Measurements from ENCODE around the gene CHAD.

CHAD gene

GRCh38 chr17:50423553-50424159 is 45.0 kb downstream of the CHAD start (continued):
- TF ChIP-seq ZNF600 (tag by site-specific recombination; IDR thresholded peaks at IDR 0.05) (0 out of 2 replicates have a peak, but pooled peaks have one; percentile 13), ZNF133 (tag by site-specific recombination; IDR thresholded peaks at IDR 0.05) (no peak), ZNF184 (tag by site-specific recombination; IDR thresholded peaks at IDR 0.05) (no peak), ZNF530 (tag by site-specific recombination; IDR thresholded peaks at IDR 0.05; ENCODE audit: low read depth) (no peak), ZBTB11 (tag by site-specific recombination; conservative IDR thresholded peaks at IDR 0.05; ENCODE audit: low read depth) (no peak), SCRT1 (tag by site-specific recombination; IDR thresholded peaks at IDR 0.05; ENCODE audit: borderline replicate concordance) (no peak), ZNF48 (tag by site-specific recombination; IDR thresholded peaks at IDR 0.05) (no peak), ZNF621 (tag by site-specific recombination; IDR thresholded peaks at IDR 0.05) (no peak), KLF1 (tag by site-specific recombination; IDR thresholded peaks at IDR 0.05) (no peak), REPIN1 (tag by site-specific recombination; IDR thresholded peaks at IDR 0.05; ENCODE audit: low read depth) (no peak), KLF17 (tag by site-specific recombination; IDR thresholded peaks at IDR 0.05) (no peak), ZXDB (tag by site-specific recombination; IDR thresholded peaks at IDR 0.05) (no peak), ZNF292 (tag by site-specific recombination; IDR thresholded peaks at IDR 0.05; ENCODE audit: borderline replicate concordance, low read depth) (no peak), GLIS1 (tag by site-specific recombination; IDR thresholded peaks at IDR 0.05) (peak; percentile 62; the same call in 1 of the 2 replicates), ZNF776 (tag by site-specific recombination; IDR thresholded peaks at IDR 0.05; ENCODE audit: borderline replicate concordance) (no peak), ZNF843 (tag by site-specific recombination; IDR thresholded peaks at IDR 0.05) (no peak), ZBTB20 (tag by site-specific recombination; IDR thresholded peaks at IDR 0.05) (no peak), ZNF558 (tag by site-specific recombination; IDR thresholded peaks at IDR 0.05) (no peak), GFI1B (tag by site-specific recombination; IDR thresholded peaks at IDR 0.05) (no peak), IKZF3 (tag by site-specific recombination; IDR thresholded peaks at IDR 0.05) (0 out of 2 replicates have a peak, but pooled peaks have one; percentile 30), ZNF404 (tag by site-specific recombination; IDR thresholded peaks at IDR 0.05) (no peak), ZBTB44 (tag by site-specific recombination; IDR thresholded peaks at IDR 0.05) (no peak), MEIS1 (CRISPR knock-in tag; IDR thresholded peaks at IDR 0.05; ENCODE audit: borderline replicate concordance) (no peak), ZNF596 (tag by site-specific recombination; IDR thresholded peaks at IDR 0.05) (no peak), SP2 (tag by site-specific recombination; IDR thresholded peaks at IDR 0.05) (peak; percentile 68), ZSCAN23 (tag by site-specific recombination; IDR thresholded peaks at IDR 0.05) (no peak), ZNF211 (tag by site-specific recombination; IDR thresholded peaks at IDR 0.05; ENCODE audit: low read depth) (no peak), KLF8 (tag by site-specific recombination; IDR thresholded peaks at IDR 0.05) (no peak), ZNF785 (tag by site-specific recombination; IDR thresholded peaks at IDR 0.05) (no peak), ZNF561 (tag by site-specific recombination; IDR thresholded peaks at IDR 0.05; ENCODE audit: borderline replicate concordance) (no peak), ZNF426 (tag by site-specific recombination; IDR thresholded peaks at IDR 0.05) (no peak), SCRT2 (tag by site-specific recombination; IDR thresholded peaks at IDR 0.05) (no peak), BCL11B (tag by site-specific recombination; IDR thresholded peaks at IDR 0.05; ENCODE audit: low read depth) (no peak), ZNF391 (tag by site-specific recombination; IDR thresholded peaks at IDR 0.05; ENCODE audit: borderline replicate concordance, low read depth) (no peak)
- TF ChIP-seq, protein P1, sequence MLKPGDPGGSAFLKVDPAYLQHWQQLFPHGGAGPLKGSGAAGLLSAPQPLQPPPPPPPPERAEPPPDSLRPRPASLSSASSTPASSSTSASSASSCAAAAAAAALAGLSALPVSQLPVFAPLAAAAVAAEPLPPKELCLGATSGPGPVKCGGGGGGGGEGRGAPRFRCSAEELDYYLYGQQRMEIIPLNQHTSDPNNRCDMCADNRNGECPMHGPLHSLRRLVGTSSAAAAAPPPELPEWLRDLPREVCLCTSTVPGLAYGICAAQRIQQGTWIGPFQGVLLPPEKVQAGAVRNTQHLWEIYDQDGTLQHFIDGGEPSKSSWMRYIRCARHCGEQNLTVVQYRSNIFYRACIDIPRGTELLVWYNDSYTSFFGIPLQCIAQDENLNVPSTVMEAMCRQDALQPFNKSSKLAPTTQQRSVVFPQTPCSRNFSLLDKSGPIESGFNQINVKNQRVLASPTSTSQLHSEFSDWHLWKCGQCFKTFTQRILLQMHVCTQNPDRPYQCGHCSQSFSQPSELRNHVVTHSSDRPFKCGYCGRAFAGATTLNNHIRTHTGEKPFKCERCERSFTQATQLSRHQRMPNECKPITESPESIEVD (tag by site-specific recombination; IDR thresholded peaks at IDR 0.05) = peak; percentile 6; the same call in 1 of the 2 replicates
